Heart right ventricle (tissue), 16 donors: Measurements from ENCODE around the gene CEP120. TPM values are rescaled to one million over a fixed set of nuclear protein-coding genes. Genes with fewer than 3 reads are reported as not detected.

Experiments used
- ATAC-seq, 8 donors: fragments of 200-7000 bp; cut with Tn5 transposase; one replicate each; pipeline ENCODE4 v1.9.1; 2020; ENCODE audit warnings: mild to moderate bottlenecking in 8 of 8, moderate library complexity in 8 of 8, moderate number of reproducible peaks in 1 of 8
- DNase-seq, 2 donors: peaks; one replicate each; pipeline ENCODE4 v3.0.0-alpha.2; 2020
- H3K27ac ChIP-seq, 10 donors: fragments of 200-600 bp; sonication (generic) in 2 of 10; one replicate each; pipeline versions ENCODE4 v1.5.0 to v1.8.0; 2020 to 2022; ENCODE audit warnings: mild to moderate bottlenecking in 3 of 10
- H3K27me3 ChIP-seq, 7 donors: fragments of 200-600 bp; one replicate each; pipeline ENCODE4 v1.8.0; 2021 to 2022; ENCODE audit warnings: mild to moderate bottlenecking in 2 of 7
- H3K36me3 ChIP-seq, 9 donors: fragments of 200-600 bp; sonication (generic) in 1 of 9; one replicate each; pipeline versions ENCODE4 v1.5.0 to v1.8.0; 2020 to 2022; ENCODE audit warnings: mild to moderate bottlenecking in 2 of 9
- H3K4me1 ChIP-seq, 9 donors: fragments of 200-600 bp; sonication (generic) in 1 of 9; one replicate each; pipeline versions ENCODE4 v1.5.0 to v1.8.0; 2020 to 2022; ENCODE audit warnings: mild to moderate bottlenecking in 4 of 9
- H3K4me3 ChIP-seq, 10 donors: fragments of 200-600 bp; sonication (generic) in 2 of 10; one replicate each; pipeline versions ENCODE4 v1.5.0 to v1.8.0; 2020 to 2022; ENCODE audit warnings: mild to moderate bottlenecking in 7 of 10, moderate library complexity in 2 of 10
- H3K9me3 ChIP-seq, 11 donors: fragments of 200-600 bp in 10 of 11; sonication (generic) in 2 of 11; one replicate each; pipeline versions ENCODE4 v1.5.0 to v1.8.0; 2013 to 2022; ENCODE audit warnings: mild to moderate bottlenecking in 2 of 11, control low read depth in 1 of 11, moderate library complexity in 1 of 11
- WGBS, 2 donors: extraction: QIAGEN DNeasy Blood & Tissue Kit; methylation state at CpG; one replicate each; pipeline ENCODE4 v1.1.7; 2013; ENCODE audit warnings: inconsistent platforms in 1 of 2; 5-methylcytosine and 5-hydroxymethylcytosine counted together
- intact Hi-C, 10 donors: fragments of 100-400 bp; cut with DNase I; formaldehyde crosslinking; loops; one replicate each; pipeline versions ENCODE4 v1.11.1 to v1.14.2; 2022
- polyA plus RNA-seq, 2 donors: library from polyadenylated mRNA; stranded (reverse); fragments of 200-250 nt; gene quantifications; one replicate each; pipeline ENCODE4 v1.2.3, GENCODE V29; 2013
- total RNA-seq, 10 donors: library from RNA; stranded (reverse); fragmentation: NEBNext Ultra II Directional in 3 of 10; extraction: Animal tissue kit (Norgen Biotek cat#: 25700) in 3 of 10; gene quantifications; one replicate each; pipeline versions ENCODE4 v1.2.1 to v1.2.4, GENCODE V29; 2021 to 2023
- TF ChIP-seq, protein P1 (sequence below), 9 donors: fragments of 200-600 bp; sonication (generic) in 2 of 9; IDR thresholded peaks; one replicate each; pipeline versions ENCODE4 v1.5.0 to v1.8.0; 2021 to 2022; ENCODE audit warnings: antibody characterized with exemption in 9 of 9, mild to moderate bottlenecking in 5 of 9, moderate library complexity in 1 of 9
- donor health status: Arrhythmogenic right ventricular cardiomyopathy.
- donor health status: ischemic (EF 13 %, LVEDD 7.1; RV severe dilation, severe dysfunction).
- donor health status: healthy with polysubstance abuse.
- donor health status: DM: no; HTN: yes; CAD: no.
- donor health status: DM: no; HTN: no; CAD: no.
- donor health status: ischemic (EF 25% LVEDD 6.9; RV normal size, moderate dysfunction).
- donor health status: ischemic (EF 25% LVEDD 5.7; RV mildly dilated, moderate dysfunction).
- donor health status: healthy.
- donor health status: DM: yes; HTN: yes; CAD: no.
- donor health status: Ischemic cardiomyopathy.
- donor health status: ischemic (EF 35%, LVEDD 5.7; RV mildly dilated, moderate dysfunction).
- donor health status: nonischemic (EF 11% LVEDD 7.7; RV severe dilation, severe dysfunction).
- donor health status: DM: yes; HTN: yes; CAD: no.
- donor health status: PGD.
- donor health status: ischemic (EF 29% LVEDD 5.4; RV normal size, mild dysfunction).
- donor health status: nonischemic (EF 23%, LVEDD 6.1; RV moderate dilation, normal function).

Gene CEP120
- total and polyA plus RNA-seq, 12 donors = 3.4 to 14.9 (median 10.8) TPM

DNA sequence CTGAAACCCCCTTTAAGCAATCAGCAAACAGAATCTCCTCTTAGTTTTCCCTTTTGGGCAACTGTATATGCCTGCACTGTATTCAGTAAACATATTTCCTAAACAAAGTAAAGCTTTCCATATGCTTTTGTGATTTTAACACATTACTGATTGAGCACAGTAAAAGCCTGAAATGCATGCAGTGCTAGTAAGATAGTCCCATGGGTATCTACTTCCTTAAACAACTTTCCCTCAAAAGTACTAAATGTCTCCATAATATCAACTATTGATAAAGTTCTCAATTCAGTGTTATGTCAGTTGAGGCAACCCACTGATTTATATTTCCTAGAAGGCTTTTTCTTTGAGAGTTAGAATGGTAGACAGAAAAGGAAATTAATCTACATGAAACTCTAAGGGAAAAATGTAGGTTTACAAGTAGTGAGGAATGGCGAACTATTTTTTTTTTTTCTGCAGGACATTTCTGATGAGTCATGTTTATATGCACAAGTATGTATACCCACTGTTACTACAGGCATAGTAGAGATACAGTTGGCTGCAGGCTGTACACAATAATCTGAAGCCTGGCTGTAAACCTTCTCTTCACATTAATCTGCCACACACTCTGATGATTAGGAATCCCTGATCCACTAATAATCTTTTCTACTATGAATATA, 31.2 kb upstream of the CEP120 start:
- Histone ChIP-seq H3K27me3 (no peaks in the 10 kb centered on the region), H3K4me1 (peaks cover 0 to 29% (median 0%) of the 10 kb centered on the region in 9 donors), H3K27ac (no peak overlapping the region), H3K36me3 (no peaks in the 10 kb centered on the region), H3K4me3 (no peak overlapping the region), H3K9me3 (peaks cover 0 to 3% (median 0%) of the 10 kb centered on the region in 11 donors)
- TF ChIP-seq, protein P1, sequence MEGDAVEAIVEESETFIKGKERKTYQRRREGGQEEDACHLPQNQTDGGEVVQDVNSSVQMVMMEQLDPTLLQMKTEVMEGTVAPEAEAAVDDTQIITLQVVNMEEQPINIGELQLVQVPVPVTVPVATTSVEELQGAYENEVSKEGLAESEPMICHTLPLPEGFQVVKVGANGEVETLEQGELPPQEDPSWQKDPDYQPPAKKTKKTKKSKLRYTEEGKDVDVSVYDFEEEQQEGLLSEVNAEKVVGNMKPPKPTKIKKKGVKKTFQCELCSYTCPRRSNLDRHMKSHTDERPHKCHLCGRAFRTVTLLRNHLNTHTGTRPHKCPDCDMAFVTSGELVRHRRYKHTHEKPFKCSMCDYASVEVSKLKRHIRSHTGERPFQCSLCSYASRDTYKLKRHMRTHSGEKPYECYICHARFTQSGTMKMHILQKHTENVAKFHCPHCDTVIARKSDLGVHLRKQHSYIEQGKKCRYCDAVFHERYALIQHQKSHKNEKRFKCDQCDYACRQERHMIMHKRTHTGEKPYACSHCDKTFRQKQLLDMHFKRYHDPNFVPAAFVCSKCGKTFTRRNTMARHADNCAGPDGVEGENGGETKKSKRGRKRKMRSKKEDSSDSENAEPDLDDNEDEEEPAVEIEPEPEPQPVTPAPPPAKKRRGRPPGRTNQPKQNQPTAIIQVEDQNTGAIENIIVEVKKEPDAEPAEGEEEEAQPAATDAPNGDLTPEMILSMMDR (IDR thresholded peaks at IDR 0.05) = no peak
- WGBS, 2 donors = 70 to 76% methylated on average over 1 of the region's 1 CpG
- ATAC-seq (no peak), DNase-seq (no peak)
- intact Hi-C loops = no loop called here

- 59 to 74% methylated on average over 4 of the region's 4 CpGs for WGBS, 2 donors
- Histone ChIP-seq H3K36me3 (no peaks in the 10 kb centered on the region), H3K9me3 (no peaks in the 10 kb centered on the region), H3K27me3 (no peaks in the 10 kb centered on the region), H3K27ac (no peak overlapping the region), H3K4me3 (no peak overlapping the region), H3K4me1 (peaks cover 0 to 29% (median 0%) of the 10 kb centered on the region in 9 donors)
- intact Hi-C loops = no loop called here
- DNase-seq (no peak), ATAC-seq (no peak)
- TF ChIP-seq, protein P1 (IDR thresholded peaks at IDR 0.05) = no peak
These were observed 29.2 kb upstream of the CEP120 start for GRCh38 chr5:123452401-123452800.

DNA sequence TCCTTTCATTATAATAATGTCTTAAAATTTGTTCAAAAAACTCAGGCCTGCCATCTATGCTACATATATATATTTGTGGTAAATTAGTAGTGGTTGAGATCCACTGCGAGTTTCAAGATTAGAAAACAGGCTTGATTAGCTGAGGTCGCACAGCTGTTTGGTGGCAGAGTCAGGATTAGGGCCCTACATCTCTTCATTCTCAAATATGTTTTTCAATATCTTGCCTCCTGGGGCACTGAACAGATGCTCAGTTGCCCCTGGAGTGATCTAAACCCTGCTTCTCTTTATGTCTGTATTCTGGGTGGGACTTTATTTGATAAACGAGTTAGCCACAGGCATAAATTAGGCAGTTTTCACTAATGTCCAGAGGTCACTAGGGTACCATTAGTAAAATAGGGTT, 27.8 kb upstream of the CEP120 start:
- Histone ChIP-seq H3K27me3 (no peaks in the 10 kb centered on the region), H3K9me3 (no peaks in the 10 kb centered on the region), H3K4me1 (peaks cover 0 to 29% (median 0%) of the 10 kb centered on the region in 9 donors), H3K27ac (no peak overlapping the region), H3K36me3 (no peaks in the 10 kb centered on the region), H3K4me3 (no peak overlapping the region)
- intact Hi-C loops = no loop called here
- ATAC-seq = no peak
- DNase-seq = no peak
- TF ChIP-seq, protein P1 (IDR thresholded peaks at IDR 0.05) = no peak
- WGBS, 2 donors = 72 to 73% methylated on average over 3 of the region's 3 CpGs

DNA sequence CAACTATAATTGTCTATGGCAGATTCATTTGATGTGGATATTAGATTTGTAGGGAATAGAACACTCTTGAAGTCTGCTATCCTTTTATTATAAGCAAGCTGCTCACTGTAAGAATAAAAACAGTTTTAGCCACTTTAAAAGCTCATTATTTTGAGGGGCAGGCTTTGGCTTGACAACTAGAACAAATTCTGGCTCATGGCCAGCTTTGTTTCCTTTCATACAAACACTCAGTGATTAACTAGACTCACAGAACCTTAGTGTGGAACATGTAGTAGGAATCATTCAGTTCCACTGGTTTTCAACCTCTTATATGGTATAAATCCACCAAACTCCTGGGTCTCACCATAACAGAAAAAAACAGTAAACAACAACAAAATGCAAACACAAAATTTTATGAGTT, 27.4 kb upstream of the CEP120 start:
- ATAC-seq = peak in 1 of 8 donors; percentile 57
- peaks cover 0 to 25% (median 0%) of the 10 kb centered on the region in 9 donors for H3K4me1 ChIP-seq
- H3K27ac ChIP-seq = no peak overlapping the region
- intact Hi-C loops = no loop called here
- TF ChIP-seq, protein P1 (IDR thresholded peaks at IDR 0.05) = no peak
- no peak overlapping the region for H3K4me3 ChIP-seq
- peak in 1 of 2 donors; percentile 43 for DNase-seq
- no peaks in the 10 kb centered on the region for H3K27me3 ChIP-seq
- no peaks in the 10 kb centered on the region for H3K9me3 ChIP-seq
- no peaks in the 10 kb centered on the region for H3K36me3 ChIP-seq
